Measurements from ENCODE around the gene CCDC40. TPM values are rescaled to one million over a fixed set of nuclear protein-coding genes. Genes with fewer than 3 reads are reported as not detected.

The CCDC40 gene
- total and polyA plus RNA-seq, 2 donors from 2014 or later, result 5.1 to 22.6 TPM

- H3K9me3 ChIP-seq (ENCODE audit: control insufficient read depth in 2 of 3, insufficient read depth in 1 of 3, low read length in 3 of 3), result no peaks in the 10 kb centered on the region
- peaks cover 0 to 4% (median 0%) of the 10 kb centered on the region in 3 donors for H3K4me1 ChIP-seq (ENCODE audit: control insufficient read depth in 2 of 3, insufficient read depth in 2 of 3, low read depth in 1 of 3, low read length in 3 of 3)
- no peak for FAIRE-seq
- no peaks in the 10 kb centered on the region for H3K27me3 ChIP-seq (ENCODE audit: control insufficient read depth, insufficient read depth, low read length)
- no peak overlapping the region for H3K9ac ChIP-seq (ENCODE audit: low read length in 3 of 3)
- intact Hi-C loops (cut with DNase I), result no loop called here
- no peak overlapping the region for H3K4me3 ChIP-seq (ENCODE audit: low read length in 3 of 3)
- H3K36me3 ChIP-seq (ENCODE audit: control insufficient read depth in 2 of 3, insufficient read depth in 3 of 3, low read length in 3 of 3), result no peaks in the 10 kb centered on the region
- no peak for TF ChIP-seq CTCF (IDR thresholded peaks at IDR 0.05; ENCODE audit: borderline replicate concordance, extremely low read depth, insufficient read depth)
- no peak for DNase-seq
- no peak overlapping the region for H3K27ac ChIP-seq (ENCODE audit: low read depth in 2 of 2, low read length in 2 of 2)
Measured at GRCh38 chr17:80126449-80126715, 89.9 kb downstream of the CCDC40 start.

GRCh38 chr17:80129006-80129565 lies 92.6 kb downstream of the CCDC40 start:
- no peak overlapping the region for H3K4me3 ChIP-seq (ENCODE audit: low read length in 3 of 3)
- H3K27ac ChIP-seq (ENCODE audit: low read depth in 2 of 2, low read length in 2 of 2), result no peak overlapping the region
- peaks cover 0 to 4% (median 0%) of the 10 kb centered on the region in 3 donors for H3K4me1 ChIP-seq (ENCODE audit: control insufficient read depth in 2 of 3, insufficient read depth in 2 of 3, low read depth in 1 of 3, low read length in 3 of 3)
- H3K9ac ChIP-seq (ENCODE audit: low read length in 3 of 3), result no peak overlapping the region
- peak in 1 of 5 donors; percentile 7 for DNase-seq
- peaks cover 0 to 4% (median 0%) of the 10 kb centered on the region in 3 donors for H3K36me3 ChIP-seq (ENCODE audit: control insufficient read depth in 2 of 3, insufficient read depth in 3 of 3, low read length in 3 of 3)
- no peaks in the 10 kb centered on the region for H3K9me3 ChIP-seq (ENCODE audit: control insufficient read depth in 2 of 3, insufficient read depth in 1 of 3, low read length in 3 of 3)
- no peaks in the 10 kb centered on the region for H3K27me3 ChIP-seq (ENCODE audit: control insufficient read depth, insufficient read depth, low read length)
- FAIRE-seq, result no peak
- intact Hi-C loops (cut with DNase I), result no loop called here
- TF ChIP-seq CTCF (IDR thresholded peaks at IDR 0.05; ENCODE audit: borderline replicate concordance, extremely low read depth, insufficient read depth), result no peak

- intact Hi-C loops (cut with DNase I), result no loop called here
- Histone ChIP-seq H3K27me3 (ENCODE audit: control insufficient read depth, insufficient read depth, low read length) (no peaks in the 10 kb centered on the region), H3K36me3 (ENCODE audit: control insufficient read depth in 2 of 3, insufficient read depth in 3 of 3, low read length in 3 of 3) (peaks cover 0 to 11% (median 10%) of the 10 kb centered on the region in 3 donors), H3K27ac (ENCODE audit: low read depth in 2 of 2, low read length in 2 of 2) (no peak overlapping the region), H3K9ac (ENCODE audit: low read length in 3 of 3) (no peak overlapping the region), H3K4me3 (ENCODE audit: low read length in 3 of 3) (no peak overlapping the region), H3K9me3 (ENCODE audit: control insufficient read depth in 2 of 3, insufficient read depth in 1 of 3, low read length in 3 of 3) (no peaks in the 10 kb centered on the region), H3K4me1 (ENCODE audit: control insufficient read depth in 2 of 3, insufficient read depth in 2 of 3, low read depth in 1 of 3, low read length in 3 of 3) (no peaks in the 10 kb centered on the region)
- FAIRE-seq (no peak), DNase-seq (no peak)
- TF ChIP-seq CTCF (IDR thresholded peaks at IDR 0.05; ENCODE audit: borderline replicate concordance, extremely low read depth, insufficient read depth), result no peak
Measured at GRCh38 chr17:80130992-80131391, 94.5 kb downstream of the CCDC40 start.

Measured in kidney (tissue), 14 donors.